AG09309 (cell line): ENCODE data around the gene LILRB3.

Experiments
- DNase-seq: peaks from one replicate; pipeline ENCODE4 v3.0.0-alpha.2; 2010; ENCODE audit warnings: low read depth
- H3K4me3 ChIP-seq: 2 replicates; pipeline ENCODE4 v1.5.1; 2011; ENCODE audit warnings: mild to moderate bottlenecking, low read depth, low read length, moderate library complexity; ENCODE audit not compliant: control insufficient read depth
- CTCF ChIP-seq: IDR thresholded peaks from 2 replicates; pipeline ENCODE4 v1.5.1; 2011; ENCODE audit warnings: mild to moderate bottlenecking, low read depth, low read length, inconsistent platforms; ENCODE audit not compliant: insufficient read depth, control insufficient read depth; ENCODE audit errors: missing control alignments

The LILRB3 gene

GRCh38 chr19:54204767-54205468 lies 17.9 kb downstream of the LILRB3 start:
- H3K4me3 ChIP-seq = no peak overlapping the region
- no peak for DNase-seq
- TF ChIP-seq CTCF = no peak

- no peak for DNase-seq
- no peak for TF ChIP-seq CTCF
- no peak overlapping the region; the same call in 1 of the 2 replicates for H3K4me3 ChIP-seq
These were observed 19.6 kb downstream of the LILRB3 start for GRCh38 chr19:54203151-54203611.

- TF ChIP-seq CTCF = no peak
- H3K4me3 ChIP-seq = peak overlapping the region; percentile 92
- DNase-seq = no peak
These were observed 20.8 kb downstream of the LILRB3 start for GRCh38 chr19:54201980-54202379.

- H3K4me3 ChIP-seq = peak overlapping the region; percentile 92
- TF ChIP-seq CTCF = no peak
- no peak for DNase-seq
These were observed 21.6 kb downstream of the LILRB3 start for GRCh38 chr19:54201172-54201701.

GRCh38 chr19:54199401-54199800 lies 23.4 kb downstream of the LILRB3 start:
- H3K4me3 ChIP-seq = no peak overlapping the region
- no peak for TF ChIP-seq CTCF
- no peak for DNase-seq

GRCh38 chr19:54197121-54197520 lies 25.7 kb downstream of the LILRB3 start:
- H3K4me3 ChIP-seq = no peak overlapping the region
- DNase-seq = no peak
- no peak for TF ChIP-seq CTCF
